CD4-positive, alpha-beta T cell (primary cell): ENCODE results near the gene PPEF1. TPM values are rescaled to one million over a fixed set of nuclear protein-coding genes. Genes with fewer than 3 reads are reported as not detected.

Source experiments
- ATAC-seq: fragments of 200-7000 bp; cut with Tn5 transposase; one replicate; pipeline ENCODE4 v1.10.0; 2022; ENCODE audit warnings: mild to moderate bottlenecking; ENCODE audit not compliant: poor library complexity
- CTCF ChIA-PET: fragments of 350-600 bp; sonication (Branson Sonifier 250); formaldehyde crosslinking; loops from one replicate; lab custom pipeline; 2021; ENCODE audit warnings: antibody characterized with exemption, inconsistent platforms; lab: Charles Lee
- POLR2A ChIA-PET: fragments of 350-600 bp; sonication (Branson Sonifier 250); formaldehyde crosslinking; loops from one replicate; lab custom pipeline; 2021; ENCODE audit warnings: antibody characterized with exemption, inconsistent platforms; lab: Charles Lee
- DNase-seq, 14 experiments: peaks; one replicate each; pipeline ENCODE4 v3.0.0-alpha.2; 2013 to 2020; ENCODE audit warnings: mixed read lengths in 2 of 14
- H3K27ac ChIP-seq, 2 donors: one replicate each; pipeline versions ENCODE4 v1.5.1 to v1.7.0; 2013; ENCODE audit warnings: low read length in 2 of 2, low read depth in 1 of 2, mild to moderate bottlenecking in 1 of 2
- H3K27me3 ChIP-seq, 2 experiments: 1 replicate in 1 of 2; 2 replicates in 1 of 2; pipeline versions ENCODE4 v1.6.1 to v1.7.0; 2013; ENCODE audit warnings: low read length in 2 of 2, control low read depth in 1 of 2, mild to moderate bottlenecking in 1 of 2, moderate library complexity in 1 of 2; ENCODE audit not compliant: insufficient read depth in 2 of 2, control insufficient read depth in 1 of 2
- H3K36me3 ChIP-seq: one replicate; pipeline ENCODE4 v1.6.1; 2013; ENCODE audit warnings: low read length, control low read depth; ENCODE audit not compliant: insufficient read depth
- H3K4me1 ChIP-seq: one replicate; pipeline ENCODE4 v1.6.1; 2013; ENCODE audit warnings: low read length, control low read depth; ENCODE audit not compliant: insufficient read depth
- H3K4me3 ChIP-seq: one replicate; pipeline ENCODE4 v1.5.1; 2013; ENCODE audit warnings: mild to moderate bottlenecking, low read length, moderate library complexity
- H3K9me3 ChIP-seq, 2 experiments: 1 replicate in 1 of 2; 2 replicates in 1 of 2; pipeline versions ENCODE4 v1.6.1 to v1.7.0; 2013; ENCODE audit warnings: low read length in 2 of 2, mild to moderate bottlenecking in 2 of 2, control low read depth in 1 of 2, moderate library complexity in 1 of 2; ENCODE audit not compliant: control insufficient read depth in 1 of 2, insufficient read depth in 1 of 2
- H3K27ac Mint-ChIP-seq: one replicate; pipeline ENCODE4 v1.8.0; 2020; ENCODE audit warnings: mixed read lengths
- H3K27me3 Mint-ChIP-seq: one replicate; pipeline ENCODE4 v1.8.0; 2021; ENCODE audit warnings: mixed read lengths
- H3K36me3 Mint-ChIP-seq: one replicate; pipeline ENCODE4 v1.8.0; 2021; ENCODE audit warnings: low read depth, mixed read lengths
- H3K4me1 Mint-ChIP-seq: one replicate; pipeline ENCODE4 v1.8.0; 2021; ENCODE audit warnings: low read depth, mixed read lengths
- H3K4me3 Mint-ChIP-seq: one replicate; pipeline ENCODE4 v1.8.0; 2020; ENCODE audit warnings: mild to moderate bottlenecking, mixed read lengths
- H3K9me3 Mint-ChIP-seq: one replicate; pipeline ENCODE4 v1.8.0; 2020; ENCODE audit warnings: mixed read lengths
- CTCF ChIP-seq: fragments of 200-600 bp; IDR thresholded peaks from one replicate; pipeline ENCODE4 v1.8.0; 2022; ENCODE audit warnings: antibody characterized with exemption, mild to moderate bottlenecking
- intact Hi-C, 2 experiments: fragments of 100-400 bp; cut with DNase I in 1 of 2; cut with micrococcal nuclease in 1 of 2; formaldehyde crosslinking; loops; one replicate each; pipeline versions ENCODE4 v1.15.1 to v1.9.0; 2023 to 2025; cut with DNase I, micrococcal nuclease
- total RNA-seq, 174 experiments: library from RNA in 2 of 174; stranded (reverse) in 2 of 174; gene quantifications; one replicate each; pipeline ENCODE4 v1.2.3 and lab custom pipeline; 2021 to 2026

Gene PPEF1
- total RNA-seq, 2 experiments from 2014 or later = 0.34 TPM; not detected in 1

GRCh38 chrX:18676050-18676449 lies 31.4 kb upstream of the PPEF1 start:
- ChIA-PET CTCF (interaction anchor here (0.6 kb wide), 1 partner anchor 1851 kb away, joined by 3 read pairs; no protein-coding TSS in a partner anchor), POLR2A (interaction anchor here (1.0 kb wide), 1 partner anchor 251 kb away, joined by 4 read pairs; the partner anchor contains the start of gene CDKL5)
- no peak overlapping the region for H3K4me3 ChIP-seq
- no peak for ATAC-seq
- no peaks in the 10 kb centered on the region for H3K9me3 ChIP-seq
- H3K27ac ChIP-seq = no peak overlapping the region
- Mint-ChIP-seq H3K9me3 (no peaks in the 10 kb centered on the region), H3K4me3 (peak overlapping the region; percentile 90), H3K27ac (peak overlapping the region; percentile 95), H3K4me1 (peaks cover 16% of the 10 kb centered on the region), H3K27me3 (peaks cover 3% of the 10 kb centered on the region), H3K36me3 (peaks cover 7% of the 10 kb centered on the region)
- no peaks in the 10 kb centered on the region for H3K27me3 ChIP-seq
- no peak for DNase-seq
- TF ChIP-seq CTCF = no peak
- H3K36me3 ChIP-seq = no peaks in the 10 kb centered on the region
- H3K4me1 ChIP-seq = peaks cover 7% of the 10 kb centered on the region
- intact Hi-C loops = loop anchor here (2.0 to 10.0 kb wide), 5 partner anchors 249 to 1599 kb away; partner anchors contain the start of genes PDHA1 (in 2 of the 2), CDKL5 (in 1 of the 2) and PHKA2 (in 1 of the 2)

GRCh38 chrX:18676470-18676869 lies 31.0 kb upstream of the PPEF1 start:
- peaks cover 7% of the 10 kb centered on the region for H3K4me1 ChIP-seq
- intact Hi-C loops = loop anchor here (2.0 to 10.0 kb wide), 5 partner anchors 249 to 1598 kb away; partner anchors contain the start of genes PDHA1 (in 2 of the 2), CDKL5 (in 1 of the 2) and PHKA2 (in 1 of the 2)
- no peak for ATAC-seq

GRCh38 chrX:18677161-18677869 lies 30.1 kb upstream of the PPEF1 start:
- Histone ChIP-seq H3K4me3 (no peak overlapping the region), H3K36me3 (no peaks in the 10 kb centered on the region), H3K4me1 (peaks cover 7% of the 10 kb centered on the region), H3K27ac (no peak overlapping the region), H3K27me3 (no peaks in the 10 kb centered on the region), H3K9me3 (no peaks in the 10 kb centered on the region)
- intact Hi-C loops = loop anchor here (2.0 to 10.0 kb wide), 5 partner anchors 250 to 1597 kb away; partner anchors contain the start of genes PDHA1 (in 2 of the 2), CDKL5 (in 1 of the 2) and PHKA2 (in 1 of the 2)
- peaks cover 16% of the 10 kb centered on the region for H3K4me1 Mint-ChIP-seq
- no peak for TF ChIP-seq CTCF
- DNase-seq = peak in 1 of 14 experiments; percentile 11
- peak overlapping the region; percentile 95 for H3K27ac Mint-ChIP-seq
- H3K4me3 Mint-ChIP-seq = peak overlapping the region; percentile 2
- peaks cover 3% of the 10 kb centered on the region for H3K27me3 Mint-ChIP-seq
- ChIA-PET CTCF (interaction anchor here (0.5 kb wide), 1 partner anchor 11 kb away, joined by 3 read pairs; no protein-coding TSS in a partner anchor), POLR2A (no interaction called here)
- H3K9me3 Mint-ChIP-seq = no peaks in the 10 kb centered on the region
- no peak for ATAC-seq
- peaks cover 7% of the 10 kb centered on the region for H3K36me3 Mint-ChIP-seq

More at GRCh38 chrX:18676470-18676869, 31.0 kb upstream of the PPEF1 start:
- TF ChIP-seq CTCF = no peak
- Histone ChIP-seq H3K27ac (no peak overlapping the region), H3K27me3 (no peaks in the 10 kb centered on the region), H3K4me3 (no peak overlapping the region), H3K36me3 (no peaks in the 10 kb centered on the region), H3K9me3 (no peaks in the 10 kb centered on the region)
- ChIA-PET POLR2A (no interaction called here), CTCF (interaction anchor here (0.6 kb wide), 1 partner anchor 1851 kb away, joined by 3 read pairs; no protein-coding TSS in a partner anchor)
- DNase-seq = no peak
- Mint-ChIP-seq H3K4me1 (peaks cover 16% of the 10 kb centered on the region), H3K27me3 (peaks cover 3% of the 10 kb centered on the region), H3K27ac (peak overlapping the region; percentile 95), H3K36me3 (peaks cover 7% of the 10 kb centered on the region), H3K9me3 (no peaks in the 10 kb centered on the region), H3K4me3 (peak overlapping the region; percentile 90)
